ENCODE measurements around the gene GSS.
"Not testable (repeated sequence)": the region's sequence is repeated elsewhere in the genome, so short reads cannot be mapped to it uniquely, and the experiment has no call there.

GSS gene

DNA sequence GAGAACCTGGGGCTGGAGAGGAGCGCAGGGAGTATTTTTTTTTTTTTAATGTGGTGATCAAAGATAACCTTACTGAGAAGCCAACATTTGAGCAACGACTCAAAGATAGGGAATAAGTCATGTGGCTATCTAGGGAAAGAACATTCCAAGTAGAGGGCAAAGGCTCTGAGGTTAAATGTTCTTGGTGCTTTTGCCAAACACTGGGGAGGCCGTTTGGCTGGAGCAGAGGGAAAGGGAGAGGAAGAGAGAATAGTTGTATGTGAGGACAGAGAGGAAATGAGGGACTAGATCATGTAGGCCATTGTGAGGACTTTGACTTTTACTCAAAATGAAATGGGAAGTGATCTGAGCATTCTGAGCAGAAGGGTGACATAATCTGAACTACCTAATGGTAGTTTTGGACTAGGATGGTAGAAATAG lies 51.4 kb downstream of the GSS start:
- DNase-seq (ENCODE audit: low read depth): peak; percentile 12

DNA sequence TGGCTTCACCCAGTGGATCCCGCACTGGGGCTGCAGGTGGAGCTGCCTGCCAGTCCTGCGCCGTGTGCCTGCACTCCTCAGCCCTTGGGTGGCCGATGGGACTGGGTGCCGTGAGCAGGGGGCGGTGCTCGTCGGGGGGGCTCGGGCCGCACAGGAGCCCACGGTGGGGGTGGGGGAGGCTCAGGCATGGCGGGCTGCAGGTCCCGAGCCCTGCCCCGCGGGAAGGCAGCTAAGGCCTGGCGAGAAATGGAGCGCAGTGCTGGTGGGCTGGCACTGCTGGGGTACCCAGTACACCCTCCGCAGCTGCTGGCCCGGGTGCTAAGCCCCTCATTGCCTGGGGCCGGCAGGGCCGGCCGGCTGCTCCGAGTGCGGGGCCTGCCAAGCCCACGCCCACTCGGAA lies 56.9 kb downstream of the GSS start:
- not testable (repeated sequence) for DNase-seq (ENCODE audit: low read depth)

DNA sequence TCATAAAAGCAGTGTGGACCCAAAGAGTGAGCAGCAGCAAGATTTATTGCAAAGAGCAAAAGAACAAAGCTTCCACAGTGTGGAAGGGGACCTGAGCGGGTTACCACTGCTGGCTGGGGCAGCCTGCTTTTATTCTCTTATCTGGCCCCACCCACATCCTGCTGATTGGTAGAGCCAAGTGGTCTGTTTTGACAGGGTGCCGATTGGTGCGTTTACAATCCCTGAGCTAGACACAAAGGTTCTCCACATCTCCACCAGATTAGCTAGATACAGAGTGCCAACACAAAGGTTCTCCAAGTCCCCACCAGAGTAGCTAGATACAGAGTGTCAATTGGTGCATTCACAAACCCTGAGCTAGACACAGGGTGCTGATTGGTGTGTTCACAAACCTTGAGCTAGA lies 57.5 kb downstream of the GSS start:
- DNase-seq (ENCODE audit: low read depth): not testable (repeated sequence)

DNA sequence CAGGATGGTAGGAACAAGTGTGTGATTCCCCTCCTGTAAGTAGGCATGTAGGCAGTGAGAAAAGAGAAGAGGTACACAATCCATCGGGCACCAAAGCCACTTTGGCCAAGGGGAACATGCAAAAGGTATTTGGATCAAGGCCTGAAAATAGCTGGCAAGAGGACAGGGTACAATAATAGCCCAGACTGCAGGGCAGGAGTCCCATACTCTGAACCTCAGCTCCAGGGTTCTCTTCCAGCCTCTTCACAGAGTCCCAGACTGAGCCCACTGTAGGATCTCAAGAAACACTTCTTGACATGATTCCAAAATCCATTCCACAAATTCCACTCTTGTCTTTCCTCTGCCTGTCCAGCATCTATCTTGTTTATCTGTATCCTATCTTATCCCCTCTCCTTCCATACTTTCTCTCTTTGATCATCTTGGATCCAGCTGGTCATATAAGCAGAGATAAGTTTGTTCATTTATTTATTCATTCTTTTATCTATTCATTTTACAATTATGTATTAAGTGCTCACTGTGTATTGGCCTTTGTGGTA lies 59.5 kb downstream of the GSS start:
- DNase-seq (ENCODE audit: low read depth): no peak

DNA sequence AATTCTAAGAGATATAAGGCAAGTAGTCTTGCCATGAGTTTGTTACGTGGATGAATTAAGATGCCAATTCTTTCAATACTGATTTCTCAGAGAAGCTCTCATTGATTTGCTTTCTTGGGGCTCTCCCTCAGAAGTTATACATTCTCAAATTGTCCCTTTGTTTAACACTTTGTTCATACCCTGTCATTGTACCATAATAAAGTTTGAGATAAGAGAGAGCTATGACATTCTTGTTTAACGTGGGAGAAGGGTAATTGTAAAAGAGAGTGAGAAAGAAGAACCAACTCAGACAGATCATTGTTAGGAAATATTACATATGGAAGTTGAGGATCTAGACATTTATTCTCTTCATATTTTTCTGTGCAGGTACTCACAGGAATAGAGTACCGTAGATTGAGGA lies 60.1 kb downstream of the GSS start:
- DNase-seq (ENCODE audit: low read depth): no peak

DNA sequence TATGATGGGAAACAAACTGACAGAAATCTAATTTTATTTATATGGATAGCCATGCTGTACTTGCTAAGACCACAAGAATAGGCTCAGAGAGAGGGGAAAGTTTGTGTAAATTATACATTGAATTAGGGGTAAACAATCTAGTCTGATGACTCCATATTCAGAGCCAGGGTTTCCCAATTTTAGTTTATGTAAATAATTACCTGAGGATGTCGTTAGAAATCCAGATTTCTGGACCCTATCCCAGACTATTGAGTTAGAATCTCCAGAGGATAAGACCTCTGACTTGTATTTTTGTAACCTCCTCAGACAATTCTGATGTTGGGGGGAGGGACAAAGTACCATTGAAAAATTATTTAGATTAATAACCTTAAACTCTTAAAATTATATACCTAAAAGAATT lies 60.9 kb downstream of the GSS start:
- no peak for DNase-seq (ENCODE audit: low read depth)

DNA sequence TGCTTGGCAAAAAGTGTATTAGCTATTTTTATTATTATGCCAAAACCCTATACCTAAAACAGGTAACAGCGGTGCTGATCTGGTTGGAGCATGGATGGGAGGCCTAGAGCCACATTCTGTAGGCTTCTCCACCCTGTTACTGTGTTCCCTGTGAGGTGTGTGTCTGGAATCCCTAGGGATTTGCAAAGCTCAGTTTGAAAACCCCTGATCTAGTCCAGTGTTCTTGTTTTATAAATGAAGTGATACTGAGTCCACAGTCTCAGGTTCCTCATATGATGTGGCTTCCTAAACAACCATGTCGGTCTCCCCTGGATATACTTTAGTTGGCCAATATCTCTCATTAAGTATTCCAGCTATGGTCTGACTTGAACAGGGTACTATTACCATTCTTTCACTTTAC lies 62.9 kb downstream of the GSS start:
- no peak for DNase-seq (ENCODE audit: low read depth)

DNA sequence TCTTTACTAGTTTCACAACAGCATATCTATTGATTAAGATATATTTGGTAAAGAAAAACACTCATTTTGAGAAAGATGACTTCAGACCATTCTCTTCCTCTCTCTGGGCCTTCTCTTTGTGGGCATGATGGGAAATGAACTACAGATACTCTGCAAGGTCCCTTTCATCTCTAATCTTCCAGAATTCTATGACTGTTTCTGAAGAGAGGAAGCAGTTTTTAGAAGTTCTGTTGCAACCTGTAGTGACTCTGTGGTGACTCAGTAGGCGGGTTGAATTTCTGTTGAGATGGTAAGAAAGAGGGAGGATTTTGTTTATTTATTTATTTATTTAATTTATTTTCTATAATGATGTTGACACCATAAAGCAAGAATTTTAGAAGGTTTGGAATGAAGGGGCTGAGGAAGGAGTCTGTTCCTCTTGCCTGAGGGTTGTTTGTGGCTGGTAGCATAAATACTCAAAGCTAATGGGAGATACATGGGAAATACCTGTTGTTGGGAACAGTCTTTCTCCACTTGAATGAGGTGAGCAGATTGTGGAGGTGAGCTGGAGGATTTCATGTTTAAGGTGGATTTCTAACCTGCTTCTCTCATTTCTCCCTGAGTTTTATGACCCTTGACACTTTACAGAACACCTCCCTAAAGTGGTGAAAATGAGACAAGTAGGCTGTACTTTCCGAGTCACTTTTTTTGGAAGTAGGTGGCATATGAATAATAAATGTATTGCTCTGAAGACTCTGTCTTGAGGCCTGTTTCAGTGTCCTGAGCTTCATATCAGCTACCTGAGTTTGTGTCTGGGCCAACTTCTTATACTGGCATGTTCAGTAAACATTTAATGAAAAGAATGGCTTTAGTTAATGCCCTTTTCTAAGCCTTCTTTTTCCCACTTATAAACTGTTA lies 64.2 kb downstream of the GSS start:
- DNase-seq (ENCODE audit: low read depth): peak; percentile 70

DNA sequence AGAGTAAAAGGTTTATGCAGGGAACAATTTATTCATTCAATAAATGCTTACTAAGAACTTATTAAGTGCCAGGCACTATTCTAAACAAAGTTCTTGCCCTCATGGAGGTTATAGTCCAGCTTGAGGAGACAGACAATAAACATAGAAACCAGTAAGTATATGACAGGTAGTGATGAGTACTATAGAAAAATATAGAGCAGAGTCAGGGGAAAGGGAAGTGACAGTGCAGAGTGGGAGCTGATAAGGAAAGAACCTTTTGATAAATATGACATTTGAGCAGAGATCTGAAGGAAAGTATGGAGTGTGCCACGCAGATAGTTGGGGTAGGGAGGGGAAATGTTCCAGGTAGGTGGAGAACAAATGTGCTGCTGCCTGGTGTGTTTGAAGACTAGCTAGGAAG lies 67.1 kb downstream of the GSS start:
- no peak for DNase-seq (ENCODE audit: low read depth)

DNA sequence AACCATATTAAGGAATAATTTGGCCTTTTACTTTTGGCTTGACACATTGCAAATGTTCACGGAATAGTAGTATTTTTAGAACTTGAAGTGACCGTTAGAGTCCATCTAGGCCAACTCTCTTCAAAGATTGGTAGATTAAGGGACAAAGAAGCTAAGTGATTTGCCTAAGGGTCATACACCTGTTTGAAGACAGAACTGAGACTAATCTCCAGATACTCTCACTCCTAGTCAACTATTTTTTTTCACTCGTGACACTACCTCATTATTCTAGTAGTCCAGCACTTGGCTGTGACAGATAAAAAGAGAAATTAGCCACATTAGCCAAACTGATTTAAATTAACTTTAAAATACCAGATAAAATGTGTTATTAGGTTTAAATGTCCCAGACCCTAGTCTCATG lies 68.6 kb downstream of the GSS start:
- no peak for DNase-seq (ENCODE audit: low read depth)

DNA sequence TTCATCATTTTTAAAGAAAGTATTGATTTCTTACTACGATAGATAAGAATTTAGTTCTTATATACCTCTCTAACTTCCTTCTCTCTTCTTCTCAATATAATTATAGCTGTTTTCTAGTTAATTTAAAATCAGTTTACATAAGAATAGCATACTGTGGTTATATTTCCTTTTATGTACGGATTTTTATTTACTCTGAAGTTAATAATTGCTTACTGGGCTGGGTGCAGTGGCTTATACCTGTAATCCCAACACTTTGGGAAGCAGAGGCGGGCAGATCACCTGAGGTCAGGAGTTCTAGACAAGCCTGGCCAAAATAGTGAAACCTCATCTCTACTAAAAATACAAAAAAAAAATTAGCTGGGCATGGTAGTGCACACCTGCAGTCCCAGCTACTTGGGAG lies 69.5 kb downstream of the GSS start:
- DNase-seq (ENCODE audit: low read depth): no peak

DNA sequence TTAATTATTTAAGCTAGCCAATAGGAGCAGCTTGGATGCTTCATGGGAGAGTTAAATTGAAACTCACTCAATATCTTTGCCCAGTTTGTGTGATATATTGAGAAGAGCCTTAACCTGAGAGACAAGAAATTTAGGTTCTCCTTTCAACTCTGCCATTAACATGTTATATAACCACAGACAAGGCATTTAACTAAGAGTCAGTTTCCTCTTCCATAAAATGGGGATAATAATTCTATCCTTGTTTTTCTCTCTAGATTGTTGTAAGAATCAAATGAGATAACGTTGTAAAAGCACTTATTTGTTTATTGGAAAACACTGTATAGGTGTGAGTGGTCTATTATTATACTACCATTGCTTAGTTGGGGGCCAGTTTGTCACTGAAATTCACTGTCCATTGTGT lies 71.3 kb downstream of the GSS start:
- DNase-seq (ENCODE audit: low read depth): no peak

DNA sequence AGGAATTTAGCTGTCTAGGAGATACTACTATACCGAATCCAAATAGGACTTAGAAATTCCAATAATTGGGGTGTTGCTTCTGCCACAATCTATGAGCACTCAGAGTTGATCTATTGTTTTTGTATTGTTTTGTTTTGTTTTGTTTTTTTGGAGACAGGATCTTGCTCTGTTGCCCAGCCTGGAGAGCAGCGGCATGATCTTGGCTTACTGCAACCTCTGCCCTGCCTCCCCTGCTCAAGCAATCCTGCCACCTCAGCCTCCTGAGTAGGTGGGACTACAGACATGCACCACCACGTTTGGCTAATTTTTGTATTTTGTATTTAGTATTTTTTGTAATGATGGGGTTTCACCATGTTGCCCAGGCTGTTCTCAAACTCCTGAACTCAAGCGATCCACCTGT lies 71.8 kb downstream of the GSS start:
- no peak for DNase-seq (ENCODE audit: low read depth)

DNA sequence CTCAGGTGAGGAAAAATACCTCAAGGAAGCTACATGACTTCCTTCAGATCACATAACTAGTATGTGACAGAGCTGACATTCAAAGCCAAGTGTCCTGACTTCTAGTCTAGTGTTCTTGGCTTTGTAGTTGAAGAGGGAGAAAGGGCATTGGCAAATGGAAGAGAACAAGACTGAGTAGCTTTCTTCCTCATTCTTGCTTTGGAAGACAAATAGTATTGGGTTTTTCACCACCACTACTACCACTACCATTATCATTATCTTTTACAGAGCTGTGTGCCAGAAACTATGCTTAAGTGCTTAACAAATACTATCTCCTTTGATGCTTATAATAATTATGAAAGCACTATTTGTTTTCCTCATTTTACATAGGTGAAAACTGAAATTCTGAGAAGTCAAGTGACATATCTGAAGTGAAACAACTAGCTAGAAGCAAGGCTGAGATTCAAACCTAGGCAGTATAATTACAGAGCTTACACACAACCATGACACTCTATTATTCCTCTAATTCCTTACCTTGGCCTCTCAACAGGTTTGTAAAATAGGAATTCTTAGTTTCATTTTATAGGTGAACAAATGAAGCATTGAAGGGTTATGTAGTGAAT lies 72.4 kb downstream of the GSS start:
- no peak for DNase-seq (ENCODE audit: low read depth)

DNA sequence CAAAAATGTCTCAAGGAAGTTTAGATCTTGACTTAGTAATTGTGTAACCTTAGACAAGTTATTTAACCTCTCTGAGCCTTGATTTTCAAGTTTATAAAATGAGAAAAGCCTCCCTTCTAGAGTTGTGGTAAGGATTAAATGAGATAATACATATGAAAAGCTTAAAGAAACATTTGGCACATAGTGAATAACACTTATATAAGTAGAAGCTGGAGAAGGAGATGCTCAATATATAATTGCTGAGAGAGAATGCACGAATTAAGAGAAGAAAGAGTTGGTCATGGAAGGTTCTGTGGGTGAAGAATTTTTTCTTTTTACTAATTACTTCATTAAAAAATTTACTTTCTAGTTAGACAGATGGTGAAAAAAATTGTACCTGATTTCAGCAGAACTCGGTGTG lies 73.9 kb downstream of the GSS start:
- DNase-seq (ENCODE audit: low read depth): no peak

DNA sequence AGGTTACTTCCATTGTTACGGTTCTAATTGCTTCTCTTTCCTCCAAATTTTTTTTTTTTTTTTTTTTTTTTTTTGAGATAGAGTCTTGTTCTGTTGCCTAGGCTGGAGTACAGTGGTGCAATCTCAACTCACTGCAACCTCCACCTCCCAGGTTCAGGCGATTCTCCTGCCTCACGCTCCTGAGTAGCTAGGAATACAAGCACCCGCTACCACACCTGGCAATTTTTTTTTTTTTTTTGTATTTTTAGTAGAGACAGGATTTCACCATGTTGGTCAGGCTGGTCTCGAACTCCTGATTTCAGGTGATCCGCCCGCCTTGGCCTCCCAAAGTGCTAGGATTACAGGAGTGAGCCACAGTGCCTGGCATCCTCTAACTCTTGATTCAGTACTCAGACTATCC lies 74.6 kb downstream of the GSS start:
- not testable (repeated sequence) for DNase-seq (ENCODE audit: low read depth)

DNA sequence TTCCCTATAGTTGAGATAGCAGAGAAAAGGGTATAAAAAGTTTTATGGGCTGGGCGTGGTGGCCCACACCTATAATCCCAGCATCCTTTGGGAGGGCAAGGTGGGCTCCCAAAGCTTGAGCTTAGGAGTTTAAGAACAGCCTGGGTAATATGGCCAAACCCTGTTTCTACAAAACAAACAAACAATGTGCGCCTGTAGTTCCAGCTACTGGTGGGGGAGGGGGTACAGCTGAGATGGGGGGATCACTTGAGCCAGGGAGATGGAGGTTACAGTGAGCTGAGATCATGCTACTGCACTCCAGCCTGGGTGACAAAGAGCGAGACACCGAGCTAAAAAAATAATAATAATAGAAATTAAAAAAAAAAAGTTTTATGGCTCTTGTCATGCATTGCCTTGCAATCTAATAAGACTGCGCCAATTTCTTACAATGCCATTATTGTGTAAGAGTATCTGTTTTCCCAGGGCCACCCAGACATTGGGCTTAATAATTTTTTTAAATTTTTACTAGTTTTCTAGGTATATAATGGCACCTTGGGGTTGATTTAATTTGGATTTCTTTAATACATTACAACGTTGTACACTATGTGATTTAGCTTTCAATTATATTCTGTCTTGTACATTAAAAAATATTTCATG lies 75.3 kb downstream of the GSS start:
- DNase-seq (ENCODE audit: low read depth): no peak
